Medulla oblongata (tissue), 1 donor: ENCODE data around the gene DLG2.

Experiments
- DNase-seq: peaks from one replicate; pipeline ENCODE4 v3.0.0-alpha.2; 2015; ENCODE audit errors: extremely low spot score

Gene DLG2

DNA sequence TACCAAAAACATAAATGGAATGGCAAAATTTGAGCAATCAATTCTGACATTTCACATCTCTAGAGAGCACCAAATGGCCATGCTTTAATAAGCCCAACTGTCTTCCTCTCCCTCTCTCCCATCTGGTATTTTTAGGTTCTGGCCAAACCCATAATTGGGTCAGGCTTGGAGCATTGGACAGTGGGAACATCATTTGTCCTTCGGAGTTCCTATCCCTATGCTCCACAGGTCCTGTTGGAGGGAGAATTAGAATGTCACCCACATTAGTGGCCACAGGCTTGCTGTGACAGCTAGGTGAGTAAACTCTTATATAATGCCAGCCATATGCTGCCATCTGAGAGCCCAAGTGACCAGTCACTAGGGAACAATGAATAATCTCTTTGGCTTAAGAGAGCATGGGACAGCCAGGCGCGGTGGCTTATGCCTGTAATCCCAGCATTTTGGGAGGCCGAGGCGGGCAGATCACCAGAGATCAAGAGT is 2090.0 kb downstream of the DLG2 start:
- no peak for DNase-seq

DNA sequence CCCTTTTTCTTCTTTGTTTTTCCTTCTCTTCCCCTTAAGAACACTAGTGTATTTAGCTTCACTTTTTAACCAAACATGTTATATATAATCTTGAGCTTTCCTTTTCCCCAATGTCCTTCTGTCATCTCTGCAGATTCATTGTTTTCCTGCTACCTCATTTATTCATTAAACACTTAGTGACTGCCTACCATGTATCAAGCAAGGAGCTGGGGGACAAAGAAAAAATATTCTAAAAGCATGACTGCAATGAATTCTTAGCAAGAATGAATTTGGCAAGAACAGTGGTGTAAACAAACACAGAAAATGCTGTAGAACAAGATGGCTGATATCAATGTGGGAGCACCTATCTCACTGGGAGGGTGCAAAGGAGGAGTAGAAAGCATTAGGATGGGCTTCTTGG is 2094.0 kb downstream of the DLG2 start:
- no peak for DNase-seq

DNA sequence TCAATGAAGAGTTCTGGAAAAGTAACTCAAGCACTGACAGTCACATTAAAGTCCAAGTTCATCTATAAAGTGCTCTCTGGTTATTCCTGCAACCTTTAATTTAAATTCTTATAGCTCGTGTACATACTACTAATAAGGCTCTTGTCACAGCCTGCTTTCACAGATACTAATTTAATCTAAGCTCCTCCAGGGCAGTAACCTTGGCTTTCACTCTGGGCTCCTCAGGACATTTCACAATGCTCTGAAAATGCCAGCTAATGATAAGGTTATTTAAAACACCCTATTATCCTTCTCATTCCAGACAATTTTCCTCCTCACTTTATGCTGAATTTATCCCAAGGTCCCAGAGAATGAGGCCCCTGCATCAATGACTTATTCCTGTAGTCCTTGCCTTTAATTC is 2098.3 kb downstream of the DLG2 start:
- DNase-seq: no peak

DNA sequence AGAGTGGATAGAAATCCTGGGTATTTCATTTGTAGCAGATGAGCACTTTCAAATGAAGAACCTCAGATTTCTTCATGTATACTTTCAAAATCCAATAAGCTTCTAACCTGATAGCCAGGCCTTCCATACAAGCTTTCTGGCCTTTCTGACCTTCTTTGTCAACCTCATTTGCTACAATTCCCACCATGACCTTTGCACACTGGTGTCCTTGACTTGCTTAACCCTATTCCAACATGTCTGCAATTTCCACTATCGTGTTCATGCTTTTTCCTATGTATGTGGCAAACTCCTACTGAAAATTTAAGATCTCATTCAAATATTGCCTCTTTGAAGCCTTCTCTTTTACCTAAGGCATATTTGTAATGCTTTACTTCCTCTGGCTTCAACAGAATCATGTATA is 2098.9 kb downstream of the DLG2 start:
- no peak for DNase-seq

DNA sequence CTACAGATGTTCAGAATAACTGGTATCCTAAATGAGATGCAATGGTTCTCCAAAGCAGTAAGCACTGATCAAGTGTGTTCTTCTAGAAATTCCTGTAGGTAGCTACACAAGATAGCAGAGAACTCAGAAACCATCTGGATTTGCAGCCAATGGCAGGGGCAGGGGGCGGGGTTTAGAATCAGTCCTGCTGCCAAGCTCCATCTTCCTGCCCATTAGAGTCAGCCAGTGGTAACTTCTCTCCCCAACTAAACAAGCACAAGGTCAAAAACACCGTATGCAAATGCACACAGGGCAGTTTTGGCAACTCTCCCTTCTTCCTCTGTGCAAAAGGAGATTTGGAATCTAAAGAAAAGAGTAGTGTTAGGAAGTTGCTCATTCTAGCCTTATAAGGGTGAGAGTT is 2103.5 kb downstream of the DLG2 start:
- DNase-seq: no peak

DNA sequence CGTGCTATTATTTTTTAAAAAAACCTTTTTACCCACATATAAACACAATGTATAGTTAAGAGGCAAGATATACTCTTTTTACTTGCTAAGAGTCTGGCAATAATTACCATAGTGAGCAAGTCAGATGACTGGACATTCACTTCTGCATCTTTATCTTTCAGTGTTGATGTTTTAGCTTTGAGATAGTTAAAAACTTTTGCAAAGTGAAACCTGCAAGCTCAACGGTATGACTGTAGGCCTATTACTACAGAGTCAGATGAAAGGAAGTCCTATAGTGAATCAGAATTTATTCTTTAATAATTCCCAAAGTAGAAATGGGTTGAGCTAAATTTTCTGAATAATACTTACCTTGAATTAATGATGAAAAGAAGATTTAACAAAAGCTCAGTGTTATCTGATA is 2104.2 kb downstream of the DLG2 start:
- DNase-seq: no peak

DNA sequence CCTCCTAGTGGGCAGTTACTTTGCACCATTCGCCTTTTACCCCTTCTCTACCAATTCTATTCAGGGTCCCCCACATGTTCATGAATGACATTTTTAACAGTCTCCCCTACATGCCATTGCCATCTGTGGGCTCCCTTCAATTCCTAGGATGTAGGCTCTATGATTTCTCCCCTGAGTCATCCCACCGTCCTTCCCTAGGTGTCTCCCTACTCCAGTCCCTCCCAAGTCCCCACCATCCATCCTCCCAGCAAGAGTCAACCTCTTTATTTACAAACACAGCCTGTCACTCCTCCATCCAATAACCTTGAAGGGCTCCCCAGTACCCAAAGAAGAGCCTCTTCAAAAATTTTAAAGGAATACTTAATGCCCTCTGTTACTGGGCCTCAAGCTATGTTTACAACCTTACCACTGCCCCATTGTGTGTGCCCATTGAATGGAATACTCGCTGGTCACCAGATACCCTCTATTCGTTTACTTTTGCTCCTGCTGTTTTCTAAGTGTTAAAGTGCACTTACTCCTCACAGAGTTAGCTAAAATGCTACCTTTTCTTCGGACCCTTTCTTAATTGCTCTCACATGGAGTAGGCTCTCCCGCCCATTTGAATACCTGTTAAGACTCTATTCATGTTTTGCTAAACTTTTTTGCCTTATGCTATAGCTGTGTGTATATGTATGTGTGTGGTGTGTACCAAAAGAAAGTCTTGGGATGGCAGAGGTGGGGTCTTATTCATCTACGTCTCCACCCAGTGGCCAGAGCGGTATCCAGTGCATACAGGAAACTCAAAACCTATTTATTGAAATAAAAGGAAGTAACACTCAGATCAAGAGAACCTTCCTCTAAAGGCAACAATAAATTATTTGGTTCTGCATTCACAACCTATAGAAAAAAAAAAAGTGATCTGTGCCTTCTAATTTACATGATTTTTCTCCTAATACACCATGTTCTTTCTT is 2105.2 kb downstream of the DLG2 start:
- DNase-seq: no peak

DNA sequence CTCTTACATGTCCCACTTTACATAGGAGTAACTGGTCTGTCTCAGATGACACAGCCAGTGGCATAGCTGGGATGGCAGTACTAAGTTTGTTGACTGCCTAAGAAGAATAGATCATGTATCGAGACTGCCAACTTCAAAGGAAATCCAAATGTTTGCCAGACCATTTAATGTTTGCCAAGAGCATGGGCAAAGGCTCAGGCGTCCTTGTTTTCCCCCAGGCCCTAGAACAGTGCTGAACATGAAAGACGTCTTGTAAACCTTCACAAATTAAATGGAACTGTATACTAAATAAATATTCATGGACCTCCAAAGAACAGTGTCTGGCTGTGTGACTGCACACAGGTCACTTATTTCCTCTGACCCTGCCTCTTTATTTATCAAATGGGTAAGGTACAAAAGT is 2106.3 kb downstream of the DLG2 start:
- peak; percentile 36 for DNase-seq

DNA sequence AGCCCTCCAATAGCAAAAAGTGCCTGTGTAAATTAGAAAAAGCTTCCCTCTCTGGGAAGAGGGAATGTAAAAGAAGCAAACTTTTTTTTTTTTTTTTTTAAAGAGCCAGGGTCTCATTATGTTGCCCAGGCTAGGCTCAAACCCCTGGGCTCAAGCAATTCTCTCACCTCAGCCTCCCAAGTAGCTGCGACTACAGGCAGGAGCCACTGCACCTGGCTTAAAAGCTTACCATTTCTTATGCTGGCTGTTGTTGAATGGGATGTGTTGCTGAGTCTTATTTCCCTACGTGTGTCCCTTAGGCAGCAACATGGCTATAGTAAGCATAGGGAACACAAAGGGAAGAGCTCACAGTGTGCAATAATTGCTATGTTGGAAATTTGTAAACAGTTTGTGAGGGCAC is 2115.5 kb downstream of the DLG2 start:
- DNase-seq: no peak

DNA sequence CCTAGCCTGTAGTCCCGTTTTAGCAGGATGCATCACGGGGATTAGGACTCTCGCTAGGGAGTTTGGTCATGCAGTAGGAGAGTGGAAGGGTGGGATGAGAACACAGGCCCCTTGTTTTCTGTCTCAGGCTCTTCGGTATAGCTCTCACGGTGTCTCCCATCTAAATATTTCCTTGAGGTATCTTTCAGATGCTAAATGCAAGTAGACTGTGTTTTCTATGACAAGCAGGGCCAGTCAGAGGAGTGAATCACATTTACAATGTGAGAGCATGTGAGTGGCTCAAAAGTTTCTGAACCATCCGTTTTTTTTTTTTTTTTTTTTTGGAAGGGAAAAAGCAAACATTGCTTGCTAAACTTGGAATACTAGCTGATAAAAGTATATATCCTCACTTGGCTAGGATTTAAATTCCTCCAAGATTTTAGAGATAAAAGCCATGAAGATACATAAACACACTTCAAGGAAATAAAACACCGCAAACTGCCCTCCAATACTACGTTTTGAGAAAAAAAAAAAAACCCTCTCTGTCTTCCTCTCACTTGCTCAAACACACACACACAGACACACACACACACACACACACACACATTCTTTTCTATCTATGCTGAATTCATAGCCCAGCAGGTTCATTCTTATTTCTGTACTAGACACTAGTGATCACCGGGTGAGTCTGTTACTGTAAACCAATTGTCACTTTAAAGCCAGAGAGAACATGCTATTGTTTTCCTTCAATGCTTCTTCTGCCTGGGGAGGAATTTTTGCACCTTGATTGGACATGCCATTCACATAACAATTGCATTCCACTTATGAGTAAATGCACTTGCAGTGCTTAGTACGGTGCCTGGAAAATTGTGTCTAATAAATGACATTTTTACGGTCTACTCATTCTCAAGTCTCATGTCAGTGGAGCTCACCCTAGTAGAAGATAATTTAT is 2116.3 kb downstream of the DLG2 start:
- DNase-seq: peak; percentile 30

DNA sequence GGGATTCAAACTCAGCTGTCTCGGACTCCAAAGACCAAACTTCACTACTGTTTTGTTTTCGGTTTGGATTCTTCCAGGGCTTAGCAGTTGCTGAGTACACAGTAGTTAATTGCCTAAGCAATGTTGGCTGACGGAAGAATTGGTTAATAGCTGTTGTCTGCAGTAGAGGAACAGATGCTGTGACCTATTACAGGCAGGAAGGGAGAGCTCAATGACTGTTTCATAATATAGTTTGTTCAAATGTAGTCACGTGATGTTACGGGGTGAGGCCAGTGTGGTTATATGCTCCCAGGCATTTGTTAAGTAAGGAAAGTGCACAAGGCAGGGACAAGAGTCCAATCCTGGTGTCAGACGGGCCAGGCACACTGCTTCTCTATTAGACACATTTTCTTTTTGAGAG is 2118.3 kb downstream of the DLG2 start:
- no peak for DNase-seq

DNA sequence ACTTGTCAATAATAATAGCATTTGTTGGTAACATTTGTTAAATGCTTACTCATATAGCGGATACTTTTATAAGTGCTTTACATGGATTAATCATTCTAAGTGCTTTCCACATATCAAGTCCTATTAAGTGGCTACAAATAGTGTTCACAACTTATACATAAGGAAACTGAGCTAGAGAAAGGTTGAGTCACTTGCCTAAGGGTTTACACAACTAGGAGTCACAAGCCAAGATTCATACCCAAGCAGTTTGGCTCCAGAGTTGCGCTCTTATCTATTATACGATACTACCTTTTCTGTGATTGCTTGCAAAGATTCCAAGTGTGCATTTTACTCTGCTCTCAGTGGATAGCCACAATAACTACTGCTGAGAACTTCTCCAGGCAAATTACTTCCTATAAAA is 2125.1 kb downstream of the DLG2 start:
- no peak for DNase-seq

DNA sequence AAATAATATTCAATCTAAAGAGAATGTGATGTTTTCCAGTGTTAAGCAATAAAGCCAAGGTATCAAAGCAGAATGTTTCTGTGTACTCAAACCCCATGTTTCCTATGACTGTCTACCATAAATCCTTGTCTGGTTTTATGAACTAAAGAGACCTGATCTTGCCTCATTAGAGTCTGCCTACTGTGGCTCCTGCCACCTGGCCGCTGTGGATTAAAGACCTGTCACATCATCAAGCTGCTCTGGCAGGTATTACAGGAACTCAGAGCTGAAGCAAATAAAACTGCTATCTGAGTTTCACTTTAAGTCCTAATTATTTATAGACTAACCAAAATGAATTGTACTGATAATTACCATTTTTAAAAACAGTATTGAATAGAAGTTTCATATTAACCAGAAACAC is 2133.2 kb downstream of the DLG2 start:
- no peak for DNase-seq

DNA sequence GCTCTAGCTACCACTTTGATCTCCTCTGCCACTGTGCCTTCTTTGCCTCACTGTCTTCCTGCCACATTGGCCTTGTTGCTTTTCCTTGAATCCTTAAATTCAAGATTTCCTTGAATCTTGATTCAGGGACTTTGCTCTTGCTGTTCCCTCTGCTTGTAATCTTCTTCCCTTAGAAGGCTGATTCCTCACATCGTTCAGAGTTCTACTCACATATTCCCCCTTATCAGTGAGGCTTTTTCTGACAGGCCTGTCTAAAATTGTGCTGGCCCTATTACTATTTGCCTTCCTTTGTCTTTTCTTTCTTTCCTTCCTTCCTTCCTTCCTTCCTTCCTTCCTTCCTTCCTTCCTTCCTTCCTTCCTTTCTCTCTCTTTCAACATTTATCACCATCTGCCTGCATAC is 2134.1 kb downstream of the DLG2 start:
- no peak for DNase-seq

DNA sequence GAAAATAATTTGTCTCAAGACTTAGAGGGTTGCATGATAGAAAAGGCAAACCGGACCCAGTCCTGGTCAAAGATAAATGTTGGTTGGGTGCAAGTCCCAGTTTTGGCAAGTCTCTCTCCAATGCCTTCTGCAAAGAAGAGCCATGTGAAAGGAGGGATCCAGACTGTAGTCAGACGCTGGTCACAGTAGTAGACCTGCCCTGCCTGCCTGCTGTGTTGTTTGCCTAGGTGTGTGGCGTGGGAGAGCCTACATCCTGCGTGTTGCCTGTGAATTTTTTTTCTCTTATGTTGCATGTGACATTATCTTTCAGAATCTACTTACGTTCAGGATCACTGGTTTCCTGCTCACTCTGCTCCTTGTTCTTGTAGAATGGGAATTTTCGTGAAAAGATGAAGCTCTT is 2143.3 kb downstream of the DLG2 start:
- no peak for DNase-seq

DNA sequence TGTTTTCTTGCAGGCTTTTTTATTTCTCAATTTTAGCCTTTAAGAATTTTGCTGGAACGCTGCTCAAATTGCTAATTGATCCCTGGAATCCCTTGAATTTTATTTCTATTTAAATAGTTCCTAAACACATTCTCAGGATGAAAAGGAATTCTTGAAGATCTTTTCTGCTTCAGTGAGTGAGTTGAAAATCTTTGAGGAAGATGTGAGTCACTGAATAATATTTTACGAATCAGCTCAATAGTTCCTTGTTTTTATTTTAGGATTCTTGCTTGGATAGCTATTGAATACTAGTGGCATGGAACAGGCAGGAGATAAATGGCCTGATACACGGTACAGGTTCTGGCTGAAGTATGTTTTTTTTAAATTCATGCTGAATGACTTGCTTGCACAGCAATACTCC is 2146.3 kb downstream of the DLG2 start:
- no peak for DNase-seq

DNA sequence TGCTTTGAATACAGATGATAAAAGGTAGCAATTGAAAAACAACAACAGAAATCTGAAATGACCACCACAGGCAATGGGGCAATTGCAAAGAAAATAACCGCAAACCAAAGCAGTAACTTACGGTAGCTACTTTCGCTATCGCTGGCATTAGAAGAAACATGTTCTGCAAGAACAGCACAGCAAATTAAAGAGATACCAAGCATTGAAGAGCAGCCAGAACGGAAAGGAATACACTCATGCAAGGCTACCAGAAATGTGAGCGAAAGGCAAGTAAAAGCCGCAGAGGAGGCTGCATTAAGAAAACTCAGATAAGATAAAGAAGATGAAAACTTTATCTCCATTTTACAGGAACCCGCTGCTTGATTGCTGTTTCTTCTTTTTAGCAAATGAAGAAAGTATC is 2146.9 kb downstream of the DLG2 start:
- no peak for DNase-seq

DNA sequence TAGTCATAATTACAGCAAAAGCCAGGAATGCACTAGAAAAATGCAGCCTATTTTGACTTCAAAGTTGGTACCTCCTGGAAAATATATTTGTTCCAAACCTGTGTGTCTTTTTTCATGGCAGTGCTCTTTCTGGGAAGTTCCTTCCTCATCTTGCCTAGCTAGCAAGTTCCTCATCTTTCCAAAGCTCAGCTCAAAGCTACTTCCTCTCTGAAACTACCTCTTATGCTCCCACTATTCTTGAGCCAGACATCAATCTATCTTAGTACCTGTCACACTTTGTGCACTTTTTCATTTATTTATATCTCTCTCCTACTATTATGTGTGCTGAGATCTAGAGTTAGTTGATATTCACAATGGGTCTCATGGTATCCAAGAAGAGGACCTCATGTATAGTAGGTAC is 2149.4 kb downstream of the DLG2 start:
- peak; percentile 23 for DNase-seq

DNA sequence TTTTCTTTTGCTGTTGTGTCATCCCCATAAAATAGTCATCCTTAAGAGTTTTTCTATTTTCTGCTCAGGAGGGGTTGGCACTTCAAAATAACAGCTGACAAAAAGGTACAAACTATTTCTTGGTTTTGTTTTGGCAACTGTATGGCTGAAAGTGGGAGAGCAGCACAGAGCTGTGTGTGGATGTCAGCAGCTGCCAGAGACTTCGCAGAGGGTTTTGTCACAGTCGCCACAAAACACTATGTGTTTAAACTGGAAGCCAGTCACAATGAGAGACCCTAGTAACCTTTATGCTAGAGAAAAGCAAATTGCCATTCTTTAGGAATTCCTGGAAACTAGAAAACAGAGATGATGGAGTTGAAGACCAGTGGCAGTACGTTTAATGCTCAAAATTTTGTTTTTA is 2151.4 kb downstream of the DLG2 start:
- DNase-seq: peak; percentile 14

DNA sequence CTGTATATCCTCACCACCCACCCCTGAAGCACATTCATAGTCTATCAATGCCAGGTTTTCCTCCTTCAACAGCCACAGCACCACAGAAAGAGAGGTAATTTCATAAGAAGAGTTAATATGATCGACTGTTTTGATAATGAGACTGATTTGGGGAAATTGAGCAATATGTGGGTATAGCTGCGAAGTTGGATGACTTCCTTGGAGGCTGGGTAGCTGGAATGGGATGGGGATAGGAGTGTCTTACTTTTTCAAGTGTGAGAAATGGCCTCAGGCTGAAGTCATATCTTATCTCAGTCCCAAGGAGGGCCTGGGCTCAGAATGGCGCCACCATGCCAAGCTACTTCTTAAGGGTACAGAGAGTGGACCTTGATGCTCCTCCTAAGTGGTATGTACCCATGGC is 2153.4 kb downstream of the DLG2 start:
- no peak for DNase-seq

DNA sequence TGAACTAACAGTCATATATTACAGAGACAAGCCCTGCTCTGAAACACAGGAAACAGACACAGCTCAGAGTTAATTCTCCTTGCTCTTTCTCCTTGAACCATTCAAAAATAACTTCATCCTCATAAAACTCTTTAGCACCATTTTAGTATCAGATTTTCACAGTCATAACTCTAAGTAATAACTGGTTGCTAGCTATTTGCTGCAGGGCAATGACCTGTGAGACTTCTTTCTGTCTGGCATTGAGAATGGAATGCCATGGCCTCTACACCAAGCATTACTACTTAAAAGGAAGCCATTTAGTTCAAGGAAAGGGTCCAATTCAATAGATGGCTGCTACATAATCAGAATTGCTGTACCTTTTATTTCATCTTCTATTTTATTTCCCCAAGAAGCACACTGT is 2154.3 kb downstream of the DLG2 start:
- DNase-seq: no peak

DNA sequence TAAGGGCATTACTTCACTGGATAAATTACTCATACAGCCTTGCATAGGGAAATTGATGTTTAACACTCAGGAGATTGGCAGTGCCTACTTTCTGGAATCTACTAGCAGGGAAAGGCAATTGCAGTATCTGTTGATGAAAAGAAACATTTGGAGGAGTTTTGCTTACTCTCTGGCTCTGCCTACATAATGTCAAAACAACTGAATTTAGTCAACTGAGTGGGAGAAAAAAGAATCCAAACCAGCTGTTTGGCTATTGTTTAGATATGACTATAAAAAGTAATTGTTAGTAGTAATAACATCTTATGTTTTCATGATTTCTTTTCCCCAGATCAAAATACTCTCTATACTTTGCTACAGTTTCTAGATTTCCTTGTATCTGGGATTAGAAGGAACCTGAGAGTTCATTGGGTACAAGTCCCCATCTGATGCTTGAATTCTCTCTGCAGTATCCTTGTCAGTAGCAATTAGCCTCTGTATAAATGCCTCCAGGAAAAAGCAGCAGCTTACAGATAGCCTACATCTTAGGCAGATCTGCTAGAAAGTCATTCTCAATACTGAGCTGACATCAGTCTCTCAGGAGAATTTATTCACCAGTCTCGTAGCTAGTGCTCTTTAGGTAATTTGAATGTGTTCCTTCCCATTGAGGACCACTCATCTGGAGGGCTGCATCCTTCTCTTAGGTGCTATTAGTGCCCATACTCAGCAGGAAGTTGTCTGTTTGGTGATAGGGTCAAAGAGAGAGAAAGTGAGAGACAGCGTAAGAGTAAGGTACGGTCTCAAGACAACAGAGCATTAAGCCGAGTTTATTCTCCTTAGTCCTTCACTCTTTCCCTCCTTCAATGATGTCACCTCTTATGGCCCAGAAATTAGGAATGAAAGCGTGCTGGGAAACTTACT is 2155.1 kb downstream of the DLG2 start:
- no peak for DNase-seq
